A549 (cell line): ENCODE data around the gene PPP4R1.

Experiments
- CBX8 ChIP-seq: fragments of 200-600 bp; sonication (generic); IDR thresholded peaks from 2 replicates; pipeline ENCODE4 v1.6.1; 2016
- EP300 ChIP-seq, 2 experiments: fragments of >200 bp; sonication (Bioruptor Twin); formaldehyde crosslinking; IDR thresholded peaks; 2 replicates in 1 of 2; 3 replicates in 1 of 2; pipeline ENCODE4 v1.6.1; 2016 to 2017
- KDM5A ChIP-seq: fragments of 200-600 bp; sonication (generic); IDR thresholded peaks from 2 replicates; pipeline ENCODE4 v1.6.1; 2016; ENCODE audit warnings: antibody characterized with exemption, mild to moderate bottlenecking
- MYC ChIP-seq: IDR thresholded peaks from 2 replicates; pipeline ENCODE4 v1.6.1; 2012; ENCODE audit warnings: mild to moderate bottlenecking, inconsistent platforms, low read length, improper control_type of control experiment, borderline replicate concordance
- PHF8 ChIP-seq: fragments of 200-600 bp; sonication (generic); IDR thresholded peaks from 2 replicates; pipeline ENCODE4 v1.6.1; 2016; ENCODE audit warnings: low read depth, mild to moderate bottlenecking, antibody characterized with exemption, moderate library complexity, borderline replicate concordance

DNA sequence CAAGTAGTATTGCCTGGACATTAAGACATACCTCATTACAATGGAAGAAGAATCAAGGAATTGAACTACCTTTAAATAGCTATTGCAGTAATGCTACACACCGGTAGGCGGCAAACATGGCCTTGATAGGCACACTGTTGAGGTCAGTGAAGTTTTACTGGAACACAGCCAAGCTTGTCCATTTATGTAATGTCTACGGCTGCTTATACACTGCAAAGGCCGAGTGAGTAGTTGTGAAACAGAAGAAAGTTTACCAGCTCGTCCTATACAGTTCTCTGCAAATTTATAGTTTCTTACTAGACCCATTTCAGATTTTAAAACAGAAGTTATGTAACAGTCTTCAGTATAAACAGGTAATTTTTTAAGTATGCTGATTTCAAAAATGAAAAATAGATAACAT lies 38.8 kb downstream of the PPP4R1 start:
- TF ChIP-seq CBX8 (no peak), MYC (no peak), KDM5A (no peak), PHF8 (no peak), EP300 (IDR thresholded peaks at IDR 0.05) (no peak)
